Breast epithelium (tissue), 3 donors: ENCODE data around the gene TTLL10.

Source experiments
- POLR2A ChIP-seq: fragments of 450-650 bp; IDR thresholded peaks from one replicate; pipeline ENCODE4 v1.6.1; 2016; ENCODE audit warnings: antibody characterized with exemption, mild to moderate bottlenecking, moderate library complexity
- TF ChIP-seq, protein P1 (sequence below), 3 donors: fragments of 450-650 bp; IDR thresholded peaks; one replicate each; pipeline ENCODE4 v1.5.1; 2016 to 2017; ENCODE audit warnings: antibody characterized with exemption in 3 of 3, mild to moderate bottlenecking in 3 of 3, moderate library complexity in 3 of 3

DNA sequence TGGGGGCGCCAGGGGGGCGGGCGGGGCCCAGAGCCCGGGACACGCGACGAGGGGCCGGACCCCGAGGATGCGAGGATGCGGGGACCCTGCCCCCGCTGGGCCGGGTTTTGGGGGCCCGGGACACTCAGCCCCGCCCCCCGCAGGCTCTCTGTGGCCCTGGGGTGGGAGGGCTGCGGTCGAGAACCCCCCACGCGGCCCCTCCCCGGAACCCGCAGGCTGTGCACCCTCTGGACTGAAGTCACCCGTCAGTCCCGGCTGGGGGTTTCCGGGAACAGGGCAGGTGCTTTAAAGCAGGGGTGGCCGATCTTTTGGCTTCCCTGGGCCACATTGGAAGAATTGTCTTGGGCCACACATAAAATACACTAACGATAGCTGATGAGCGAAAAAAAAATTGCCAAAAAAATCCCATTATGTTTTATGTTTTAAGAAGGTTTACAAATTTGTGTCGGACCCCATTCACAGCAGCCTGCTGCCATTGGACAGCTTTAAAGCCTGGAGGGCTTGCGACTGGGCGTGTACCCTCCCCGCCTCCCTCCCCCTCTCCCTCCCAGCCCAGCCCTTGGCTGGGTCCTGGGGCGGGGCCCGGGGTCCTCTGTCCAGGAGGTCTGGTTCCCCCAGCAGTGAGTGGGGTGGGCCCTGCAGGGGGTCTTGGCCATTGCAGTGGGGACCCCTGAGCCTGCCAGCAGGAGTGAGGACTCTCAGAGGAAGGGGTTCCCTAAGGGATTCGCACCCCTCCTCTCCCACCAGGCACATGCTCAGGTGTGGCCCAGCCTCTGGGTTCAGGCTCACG, 36.2 kb upstream of the TTLL10 start:
- TF ChIP-seq, protein P1, sequence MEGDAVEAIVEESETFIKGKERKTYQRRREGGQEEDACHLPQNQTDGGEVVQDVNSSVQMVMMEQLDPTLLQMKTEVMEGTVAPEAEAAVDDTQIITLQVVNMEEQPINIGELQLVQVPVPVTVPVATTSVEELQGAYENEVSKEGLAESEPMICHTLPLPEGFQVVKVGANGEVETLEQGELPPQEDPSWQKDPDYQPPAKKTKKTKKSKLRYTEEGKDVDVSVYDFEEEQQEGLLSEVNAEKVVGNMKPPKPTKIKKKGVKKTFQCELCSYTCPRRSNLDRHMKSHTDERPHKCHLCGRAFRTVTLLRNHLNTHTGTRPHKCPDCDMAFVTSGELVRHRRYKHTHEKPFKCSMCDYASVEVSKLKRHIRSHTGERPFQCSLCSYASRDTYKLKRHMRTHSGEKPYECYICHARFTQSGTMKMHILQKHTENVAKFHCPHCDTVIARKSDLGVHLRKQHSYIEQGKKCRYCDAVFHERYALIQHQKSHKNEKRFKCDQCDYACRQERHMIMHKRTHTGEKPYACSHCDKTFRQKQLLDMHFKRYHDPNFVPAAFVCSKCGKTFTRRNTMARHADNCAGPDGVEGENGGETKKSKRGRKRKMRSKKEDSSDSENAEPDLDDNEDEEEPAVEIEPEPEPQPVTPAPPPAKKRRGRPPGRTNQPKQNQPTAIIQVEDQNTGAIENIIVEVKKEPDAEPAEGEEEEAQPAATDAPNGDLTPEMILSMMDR (IDR thresholded peaks at IDR 0.05), result no peak
- no peak for TF ChIP-seq POLR2A
